Adrenal gland (tissue), 5 donors: ENCODE results near the gene NMUR1.
"Not testable (repeated sequence)": the region's sequence is repeated elsewhere in the genome, so short reads cannot be mapped to it uniquely, and the experiment has no call there.

Experiments
- CTCF ChIP-seq, 6 experiments: fragments of 450-650 bp in 4 of 6; fragments of 200-600 bp in 2 of 6; sonication (generic) in 1 of 6; IDR thresholded peaks; 1 replicate in 5 of 6; 2 replicates in 1 of 6; pipeline versions ENCODE4 v1.5.1 to v1.8.0; 2016 to 2021; ENCODE audit warnings: antibody characterized with exemption in 6 of 6, mild to moderate bottlenecking in 2 of 6, moderate library complexity in 1 of 6
- POLR2A ChIP-seq, 2 donors: fragments of 450-650 bp; IDR thresholded peaks; one replicate each; pipeline ENCODE4 v1.6.1; 2017; ENCODE audit warnings: antibody characterized with exemption in 2 of 2, mild to moderate bottlenecking in 2 of 2, moderate library complexity in 1 of 2
- donor health status: DM: no; HTN: no; CAD: no.

GRCh38 chr2:231556496-231556895 is 26.3 kb upstream of the NMUR1 start:
- TF ChIP-seq CTCF, POLR2A (IDR thresholded peaks at IDR 0.05): not testable (repeated sequence)
